DMS114 treated with DMSO at 0.1 percent for 48 hours (cell line): ENCODE results near the gene TSHZ2.

Experiments used
- DNase-seq: peaks from one replicate; lab custom pipeline; 2025; ENCODE audit not compliant: unreplicated experiment; lab: John Stamatoyannopoulos, UW

TSHZ2 gene

DNA sequence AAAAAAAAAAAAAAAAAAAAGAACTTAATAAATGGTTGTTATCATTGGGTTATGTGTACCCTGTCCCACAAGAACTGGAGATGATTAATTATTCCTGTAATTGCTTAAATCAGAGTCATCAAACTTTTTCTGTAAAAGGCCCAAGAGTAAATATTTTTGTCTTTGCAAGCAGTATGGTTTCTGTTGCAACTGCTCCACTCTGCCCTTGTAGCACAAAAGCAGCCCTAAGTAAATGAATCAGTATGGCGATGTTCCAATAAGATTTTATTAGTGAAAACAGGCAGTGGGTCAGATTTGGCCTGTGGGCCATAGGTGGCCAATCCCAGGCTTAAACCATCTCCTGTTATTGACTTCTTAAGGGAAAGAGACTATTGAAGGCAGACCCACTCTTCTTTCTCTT, 252.7 kb downstream of the TSHZ2 start:
- DNase-seq: no peak

DNA sequence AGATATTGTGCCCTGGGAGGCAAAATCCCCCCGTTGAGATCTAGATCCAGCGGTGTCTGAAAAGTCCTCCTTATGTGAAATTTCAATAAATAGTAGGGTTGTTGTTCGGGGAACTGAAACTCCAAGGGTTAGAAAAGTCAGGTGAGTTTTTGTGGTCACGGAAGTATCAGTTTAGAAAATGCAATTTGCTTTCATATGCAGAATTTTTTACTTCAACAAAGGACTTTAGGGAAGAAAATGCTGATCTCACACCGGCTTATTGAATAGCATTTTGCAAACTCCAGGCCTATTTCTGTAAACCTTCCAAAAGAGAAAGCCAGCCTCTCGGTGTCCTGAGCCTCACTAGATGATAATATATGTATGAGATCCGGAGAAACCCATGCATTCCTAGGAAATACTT, 254.7 kb downstream of the TSHZ2 start:
- DNase-seq: no peak

GRCh38 chr20:53227523-53227922, 255.4 kb downstream of the TSHZ2 start:
- DNase-seq: no peak

GRCh38 chr20:53231061-53231460, 258.9 kb downstream of the TSHZ2 start:
- DNase-seq: no peak

DNA sequence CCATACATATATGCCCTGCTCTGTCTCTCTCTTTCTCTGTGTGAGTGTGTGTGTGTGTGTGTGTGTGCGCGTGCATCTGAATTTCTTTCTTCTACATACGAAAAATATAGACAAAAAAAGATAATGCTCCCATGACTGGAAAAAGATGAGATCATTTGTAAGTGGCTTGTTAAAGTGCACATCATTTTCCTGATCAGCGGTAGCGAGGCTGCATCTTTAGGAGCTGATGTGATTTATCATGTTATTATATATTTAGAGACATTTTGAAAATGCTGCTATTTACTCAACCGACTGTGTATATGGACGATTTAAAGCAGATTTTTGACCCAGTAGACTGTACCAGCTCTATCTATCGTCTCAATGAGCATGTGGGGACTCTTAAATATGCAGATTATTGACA, 265.3 kb downstream of the TSHZ2 start:
- DNase-seq: no peak

- no peak for DNase-seq
Measured at GRCh38 chr20:53238121-53238660, 266.0 kb downstream of the TSHZ2 start.

DNA sequence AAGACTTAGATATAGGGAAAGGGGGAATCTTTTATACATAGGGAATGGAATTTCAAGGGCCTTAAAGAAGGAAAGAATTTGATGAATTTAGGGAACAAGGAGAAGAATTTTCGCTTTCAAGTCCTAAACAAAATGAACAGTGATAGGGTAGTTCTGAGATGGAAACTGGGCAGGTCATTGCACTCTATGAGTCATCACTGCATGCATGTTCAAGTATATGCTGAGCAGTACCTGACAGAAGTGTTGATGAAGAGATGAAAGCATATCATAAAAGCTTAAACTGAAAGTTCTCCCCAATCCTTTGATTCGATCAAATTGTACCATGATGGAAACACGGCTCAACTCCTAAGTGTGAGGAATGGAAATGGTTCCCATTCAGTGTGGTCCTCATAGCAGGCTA, 271.0 kb downstream of the TSHZ2 start:
- no peak for DNase-seq

- no peak for DNase-seq
Measured at GRCh38 chr20:53244711-53245110, 272.6 kb downstream of the TSHZ2 start.

GRCh38 chr20:53245574-53245973, 273.4 kb downstream of the TSHZ2 start:
- no peak for DNase-seq

DNA sequence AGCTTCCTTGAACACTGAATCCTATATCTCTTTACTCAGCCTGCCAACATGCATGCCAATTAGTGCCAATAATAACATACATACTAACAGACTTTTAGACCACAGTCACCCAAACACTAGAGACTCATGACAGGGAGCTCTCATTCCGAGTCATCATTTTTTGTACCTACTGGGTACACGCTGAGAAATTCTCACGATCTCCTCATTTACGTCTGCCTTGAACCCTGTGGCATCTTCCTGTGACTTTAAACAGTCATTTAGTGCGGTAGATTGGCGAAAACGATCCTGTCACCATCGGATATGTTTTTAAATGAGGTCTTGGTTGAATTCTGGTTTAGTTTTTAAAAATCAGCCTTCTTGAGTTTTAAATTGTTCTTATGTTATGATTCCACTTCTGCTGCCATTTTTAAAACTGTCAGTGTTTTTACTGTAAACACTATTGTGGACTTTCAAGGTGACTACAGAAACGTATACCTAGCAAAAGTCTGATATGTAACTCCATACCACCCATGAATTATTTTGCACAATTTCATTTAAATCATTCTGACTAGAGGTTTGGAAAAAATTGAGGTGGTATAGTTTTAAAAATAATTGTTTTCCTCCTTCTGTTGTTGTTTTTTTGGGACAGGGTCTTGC, 275.4 kb downstream of the TSHZ2 start:
- DNase-seq: no peak

- no peak for DNase-seq
Measured at GRCh38 chr20:53250456-53250855, 278.3 kb downstream of the TSHZ2 start.

DNA sequence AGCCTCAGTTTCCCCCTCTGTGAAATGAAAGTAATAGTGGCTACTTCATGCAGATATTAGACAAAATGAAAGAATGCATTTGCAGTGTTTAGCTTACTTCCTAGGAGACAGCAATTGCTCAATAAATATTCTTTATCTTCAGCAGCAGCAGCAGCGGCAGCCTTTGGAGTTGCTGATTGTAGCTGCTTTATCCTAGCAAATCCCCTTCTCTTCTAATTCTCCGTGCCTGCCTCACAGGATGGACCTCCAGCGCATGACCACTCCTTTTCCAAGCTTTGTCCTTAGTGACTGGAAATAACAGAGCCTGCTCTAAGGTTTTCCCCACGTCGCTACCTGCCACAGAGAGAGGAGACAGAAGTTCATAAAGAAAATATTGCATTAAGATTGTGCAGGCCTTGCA, 279.8 kb downstream of the TSHZ2 start:
- DNase-seq: no peak

DNA sequence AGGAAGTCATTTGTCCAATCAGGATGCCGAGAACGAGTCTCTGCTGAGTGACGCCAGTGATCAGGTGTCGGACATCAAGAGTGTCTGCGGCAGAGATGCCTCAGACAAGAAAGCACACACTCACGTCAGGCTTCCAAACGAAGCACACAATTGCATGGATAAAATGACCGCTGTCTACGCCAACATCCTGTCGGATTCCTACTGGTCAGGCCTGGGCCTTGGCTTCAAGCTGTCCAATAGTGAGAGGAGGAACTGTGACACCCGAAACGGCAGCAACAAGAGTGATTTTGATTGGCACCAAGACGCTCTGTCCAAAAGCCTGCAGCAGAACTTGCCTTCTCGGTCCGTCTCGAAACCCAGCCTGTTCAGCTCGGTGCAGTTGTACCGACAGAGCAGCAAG, 281.5 kb downstream of the TSHZ2 start:
- DNase-seq: no peak

DNA sequence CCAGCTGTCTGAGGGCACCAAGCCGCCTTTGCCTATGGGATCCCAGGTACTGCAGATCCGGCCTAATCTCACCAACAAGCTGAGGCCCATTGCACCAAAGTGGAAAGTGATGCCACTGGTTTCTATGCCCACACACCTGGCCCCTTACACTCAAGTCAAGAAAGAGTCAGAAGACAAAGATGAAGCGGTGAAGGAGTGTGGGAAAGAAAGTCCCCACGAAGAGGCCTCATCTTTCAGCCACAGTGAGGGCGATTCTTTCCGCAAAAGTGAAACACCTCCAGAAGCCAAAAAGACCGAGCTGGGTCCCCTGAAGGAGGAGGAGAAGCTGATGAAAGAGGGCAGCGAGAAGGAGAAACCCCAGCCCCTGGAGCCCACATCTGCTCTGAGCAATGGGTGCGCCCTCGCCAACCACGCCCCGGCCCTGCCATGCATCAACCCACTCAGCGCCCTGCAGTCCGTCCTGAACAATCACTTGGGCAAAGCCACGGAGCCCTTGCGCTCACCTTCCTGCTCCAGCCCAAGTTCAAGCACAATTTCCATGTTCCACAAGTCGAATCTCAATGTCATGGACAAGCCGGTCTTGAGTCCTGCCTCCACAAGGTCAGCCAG, 283.0 kb downstream of the TSHZ2 start:
- no peak for DNase-seq

DNA sequence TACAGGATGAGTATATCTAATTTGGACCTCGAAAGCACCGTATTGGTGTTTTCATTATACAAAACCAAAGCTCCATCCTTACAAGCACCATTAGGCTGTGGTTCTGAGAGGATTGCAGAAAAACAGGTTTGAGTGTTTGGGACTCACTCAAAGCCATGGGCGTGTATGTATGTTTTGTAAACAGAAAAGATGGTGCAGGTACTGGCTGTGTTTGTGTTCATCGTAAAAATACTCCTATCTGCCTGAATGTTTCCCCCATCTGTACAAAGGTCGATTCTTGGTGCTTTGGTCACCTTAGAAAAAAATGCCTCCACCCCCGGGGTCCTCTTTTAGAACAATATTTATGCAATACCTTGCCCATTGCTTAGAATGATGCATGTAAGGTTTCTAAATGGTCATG, 286.6 kb downstream of the TSHZ2 start:
- DNase-seq: no peak

GRCh38 chr20:53260168-53260567, 288.0 kb downstream of the TSHZ2 start:
- no peak for DNase-seq

DNA sequence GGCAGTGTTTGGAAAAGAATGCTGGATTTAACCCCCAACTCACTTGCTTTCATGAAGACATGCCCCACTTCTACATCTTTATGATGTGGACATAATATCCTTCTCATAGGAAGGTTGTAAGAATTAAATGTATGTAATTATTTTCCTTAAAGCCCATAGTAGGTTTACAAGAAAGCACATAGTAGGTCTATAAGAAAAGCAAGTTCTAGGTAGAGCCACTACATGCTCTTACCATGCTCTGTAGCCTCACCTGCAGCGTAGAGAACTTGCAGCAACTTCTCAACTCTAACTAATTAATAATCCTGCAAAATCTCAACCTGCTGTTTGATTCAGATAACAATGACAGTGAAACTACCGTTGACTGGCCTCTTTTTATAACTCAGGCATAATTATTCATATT, 288.4 kb downstream of the TSHZ2 start:
- DNase-seq: no peak

- no peak for DNase-seq
Measured at GRCh38 chr20:53262365-53262764, 290.2 kb downstream of the TSHZ2 start.

GRCh38 chr20:53263554-53264438, 291.6 kb downstream of the TSHZ2 start:
- DNase-seq: no peak

DNA sequence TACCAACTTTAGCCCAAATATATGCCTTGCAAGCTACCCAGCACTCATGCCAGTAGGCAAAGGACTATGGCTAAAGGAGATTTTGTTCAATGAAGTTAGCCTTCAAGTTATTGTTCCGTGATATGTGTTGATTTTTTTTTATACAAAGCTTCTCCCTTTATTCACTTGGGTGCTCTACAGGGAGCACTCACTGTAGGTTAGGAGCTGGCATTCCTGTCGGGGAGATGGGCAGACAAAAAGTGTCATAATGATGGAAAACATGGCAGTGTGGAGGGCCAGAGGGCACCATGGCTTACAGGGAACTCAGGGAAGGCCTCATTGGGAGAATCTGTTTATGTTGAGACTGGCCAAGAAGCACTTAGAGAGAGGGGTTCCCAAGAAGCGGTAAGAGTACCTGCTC, 292.4 kb downstream of the TSHZ2 start:
- DNase-seq: no peak

GRCh38 chr20:53265304-53265875, 293.2 kb downstream of the TSHZ2 start:
- no peak for DNase-seq

GRCh38 chr20:53269380-53269779, 297.2 kb downstream of the TSHZ2 start:
- DNase-seq: no peak
